Subcutaneous abdominal adipose tissue (tissue), 5 donors: ENCODE measurements around the gene EPHB2.

Experiments
- H3K27ac ChIP-seq: one replicate; pipeline ENCODE4 v1.7.0; 2013; ENCODE audit warnings: low read depth, mild to moderate bottlenecking, inconsistent platforms, low read length, moderate library complexity
- H3K27me3 ChIP-seq, 5 donors: one replicate each; pipeline ENCODE4 v1.7.0; 2013; ENCODE audit warnings: low read length in 5 of 5, inconsistent platforms in 1 of 5; ENCODE audit not compliant: control insufficient read depth in 5 of 5, insufficient read depth in 4 of 5
- H3K36me3 ChIP-seq, 5 donors: one replicate each; pipeline ENCODE4 v1.7.0; 2013; ENCODE audit warnings: low read length in 5 of 5; ENCODE audit not compliant: control insufficient read depth in 5 of 5, insufficient read depth in 5 of 5
- H3K4me1 ChIP-seq, 5 donors: one replicate each; pipeline ENCODE4 v1.7.0; 2013; ENCODE audit warnings: low read length in 5 of 5, mild to moderate bottlenecking in 3 of 5, moderate library complexity in 1 of 5; ENCODE audit not compliant: control insufficient read depth in 5 of 5, insufficient read depth in 5 of 5
- H3K4me3 ChIP-seq, 5 donors: one replicate each; pipeline ENCODE4 v1.7.0; 2013; ENCODE audit warnings: low read length in 5 of 5, low read depth in 1 of 5
- H3K9ac ChIP-seq, 5 donors: one replicate each; pipeline ENCODE4 v1.7.0; 2013; ENCODE audit warnings: low read length in 5 of 5, mild to moderate bottlenecking in 4 of 5, moderate library complexity in 3 of 5
- H3K9me3 ChIP-seq, 5 donors: one replicate each; pipeline ENCODE4 v1.7.0; 2013; ENCODE audit warnings: low read length in 5 of 5; ENCODE audit not compliant: control insufficient read depth in 5 of 5
- donor health status: healthy.
- donor health status: healthy.
- donor health status: healthy.
- donor health status: healthy.
- donor health status: healthy.

EPHB2 gene

DNA sequence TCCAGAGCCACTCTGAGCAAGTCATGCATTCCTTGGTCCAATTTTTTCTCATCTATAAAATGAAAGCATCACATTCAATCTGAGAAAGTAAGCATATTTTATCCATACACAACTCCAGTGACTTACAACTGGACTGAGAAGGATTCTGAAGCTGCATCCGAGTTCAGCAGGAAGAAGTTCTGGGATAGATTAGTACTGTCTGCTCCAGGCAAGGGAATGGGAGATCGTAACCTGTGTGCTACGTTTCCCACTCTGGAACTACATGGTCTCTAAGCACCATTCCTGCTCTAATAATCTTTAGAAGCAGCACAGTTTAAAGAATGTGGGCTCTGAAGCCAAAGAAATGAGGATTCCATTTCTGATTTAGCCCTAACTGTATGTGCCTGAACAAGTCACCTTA, 182.7 kb downstream of the EPHB2 start:
- no peak overlapping the region for H3K4me3 ChIP-seq
- peaks cover 0 to 8% (median 0%) of the 10 kb centered on the region in 5 donors for H3K27me3 ChIP-seq
- H3K4me1 ChIP-seq: no peaks in the 10 kb centered on the region
- no peak overlapping the region for H3K27ac ChIP-seq
- H3K9ac ChIP-seq: no peak overlapping the region
- H3K36me3 ChIP-seq: peaks cover 5 to 23% (median 9%) of the 10 kb centered on the region in 5 donors
- H3K9me3 ChIP-seq: no peaks in the 10 kb centered on the region

DNA sequence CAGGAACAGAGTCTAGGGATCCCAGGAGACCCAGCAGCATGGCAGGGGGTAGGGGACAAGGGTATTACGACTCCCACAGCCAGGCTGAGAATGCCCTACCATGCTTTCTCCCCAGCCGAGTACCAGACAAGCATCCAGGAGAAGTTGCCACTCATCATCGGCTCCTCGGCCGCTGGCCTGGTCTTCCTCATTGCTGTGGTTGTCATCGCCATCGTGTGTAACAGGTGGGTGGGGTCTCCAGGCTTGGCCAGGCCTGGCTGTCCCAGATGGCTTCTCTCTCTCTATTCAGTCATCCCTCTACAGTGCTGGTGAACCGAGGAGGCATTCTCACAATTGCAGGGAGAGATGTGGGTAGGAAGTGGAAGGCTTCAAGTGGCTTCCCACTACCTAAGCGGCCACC, 184.7 kb downstream of the EPHB2 start:
- H3K36me3 ChIP-seq: peaks cover 5 to 23% (median 9%) of the 10 kb centered on the region in 5 donors
- peaks cover 0 to 8% (median 0%) of the 10 kb centered on the region in 5 donors for H3K27me3 ChIP-seq
- no peak overlapping the region for H3K9ac ChIP-seq
- no peak overlapping the region for H3K27ac ChIP-seq
- H3K4me3 ChIP-seq: no peak overlapping the region
- no peaks in the 10 kb centered on the region for H3K9me3 ChIP-seq
- H3K4me1 ChIP-seq: no peaks in the 10 kb centered on the region

DNA sequence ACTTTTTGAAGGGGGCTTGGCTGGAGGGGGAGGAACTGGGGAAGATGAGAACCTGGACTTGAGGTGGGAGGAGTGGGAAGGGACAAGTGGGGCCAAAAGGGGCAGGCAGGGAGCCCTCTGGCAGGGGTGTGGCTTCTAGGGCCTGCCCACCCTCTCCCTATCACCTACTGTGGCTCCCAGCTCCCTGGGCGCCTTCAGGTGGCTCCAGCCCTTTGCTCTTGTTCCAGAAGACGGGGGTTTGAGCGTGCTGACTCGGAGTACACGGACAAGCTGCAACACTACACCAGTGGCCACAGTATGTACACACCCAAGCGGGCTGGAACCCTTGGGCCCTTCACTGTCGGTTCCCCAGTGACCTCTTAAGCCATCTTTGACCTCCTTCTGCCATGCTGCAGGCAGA, 185.5 kb downstream of the EPHB2 start:
- Histone ChIP-seq H3K27ac (no peak overlapping the region), H3K9me3 (no peaks in the 10 kb centered on the region), H3K4me1 (no peaks in the 10 kb centered on the region), H3K4me3 (no peak overlapping the region), H3K9ac (no peak overlapping the region), H3K36me3 (peaks cover 5 to 23% (median 9%) of the 10 kb centered on the region in 5 donors), H3K27me3 (peaks cover 0 to 8% (median 0%) of the 10 kb centered on the region in 5 donors)

DNA sequence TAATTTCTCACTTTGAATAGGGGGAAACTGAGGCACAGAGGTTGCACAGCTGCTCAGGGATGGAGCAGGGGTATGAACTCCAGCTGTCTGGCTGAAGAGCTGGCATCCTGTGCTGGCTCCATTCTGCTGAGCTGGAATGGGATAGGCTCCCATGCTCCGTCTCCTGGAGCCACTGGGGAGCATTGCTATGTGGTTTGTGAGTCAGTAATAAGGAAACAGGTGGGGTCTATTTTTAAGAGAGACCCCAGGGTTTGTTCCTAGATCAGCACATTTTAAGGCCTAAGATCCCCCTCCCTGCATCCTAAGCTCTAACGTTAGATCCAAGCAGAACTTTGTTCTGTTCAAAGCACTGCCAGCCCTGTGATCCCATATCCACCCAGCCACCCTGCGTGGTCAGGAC, 189.8 kb downstream of the EPHB2 start:
- H3K27ac ChIP-seq: no peak overlapping the region

DNA sequence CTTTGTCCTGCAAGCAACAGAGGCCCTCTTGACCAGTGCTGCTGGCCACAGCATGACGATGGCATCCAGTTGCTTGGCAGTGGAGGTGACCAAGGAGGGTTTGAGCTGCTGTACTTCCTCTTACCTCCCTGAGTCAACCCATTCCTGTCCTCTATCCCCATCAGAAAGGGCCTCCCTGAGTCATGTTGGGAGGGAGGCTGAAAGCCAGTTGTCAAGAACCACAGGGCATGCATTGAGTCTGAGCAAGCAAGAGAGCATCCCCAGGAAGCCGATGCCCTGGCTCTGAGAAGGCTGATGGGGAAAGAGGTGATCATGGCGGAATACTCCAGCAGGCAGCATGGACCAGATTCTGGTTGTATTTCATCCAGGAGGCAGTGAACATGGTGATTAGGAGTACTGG, 192.5 kb downstream of the EPHB2 start:
- H3K4me1 ChIP-seq: no peaks in the 10 kb centered on the region
- no peaks in the 10 kb centered on the region for H3K27me3 ChIP-seq
- H3K9me3 ChIP-seq: no peaks in the 10 kb centered on the region
- H3K27ac ChIP-seq: no peak overlapping the region
- H3K36me3 ChIP-seq: peaks cover 0 to 16% (median 8%) of the 10 kb centered on the region in 5 donors
- no peak overlapping the region for H3K4me3 ChIP-seq
- no peak overlapping the region for H3K9ac ChIP-seq

More for the DNA sequence above, 189.8 kb downstream of the EPHB2 start:
- H3K4me1 ChIP-seq: no peaks in the 10 kb centered on the region
- H3K4me3 ChIP-seq: no peak overlapping the region
- peaks cover 0 to 6% (median 0%) of the 10 kb centered on the region in 5 donors for H3K36me3 ChIP-seq
- H3K27me3 ChIP-seq: peaks cover 0 to 4% (median 0%) of the 10 kb centered on the region in 5 donors
- no peak overlapping the region for H3K9ac ChIP-seq
- no peaks in the 10 kb centered on the region for H3K9me3 ChIP-seq

DNA sequence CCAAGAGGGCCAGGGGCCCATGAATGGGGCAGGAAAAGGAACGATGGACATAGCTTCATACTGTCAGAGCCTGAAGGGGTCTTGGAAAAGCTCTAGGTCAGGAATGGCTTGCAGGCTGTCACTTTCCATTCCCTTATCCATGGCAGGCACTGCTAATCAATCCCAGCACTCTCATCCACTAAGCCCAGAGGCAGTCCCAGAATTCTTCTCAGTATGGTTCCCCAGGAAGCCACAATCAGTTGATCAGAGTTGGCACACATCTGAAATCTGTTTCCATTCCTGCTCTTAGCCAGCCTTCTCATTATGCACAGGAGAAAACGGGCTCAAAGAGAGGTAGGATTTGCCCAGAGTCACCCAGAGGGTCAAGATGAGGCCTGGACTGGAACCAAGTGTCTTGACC, 196.3 kb downstream of the EPHB2 start:
- Histone ChIP-seq H3K9ac (no peak overlapping the region), H3K27ac (no peak overlapping the region), H3K4me1 (no peaks in the 10 kb centered on the region), H3K4me3 (no peak overlapping the region), H3K36me3 (peaks cover 0 to 35% (median 16%) of the 10 kb centered on the region in 5 donors), H3K9me3 (no peaks in the 10 kb centered on the region), H3K27me3 (no peaks in the 10 kb centered on the region)

DNA sequence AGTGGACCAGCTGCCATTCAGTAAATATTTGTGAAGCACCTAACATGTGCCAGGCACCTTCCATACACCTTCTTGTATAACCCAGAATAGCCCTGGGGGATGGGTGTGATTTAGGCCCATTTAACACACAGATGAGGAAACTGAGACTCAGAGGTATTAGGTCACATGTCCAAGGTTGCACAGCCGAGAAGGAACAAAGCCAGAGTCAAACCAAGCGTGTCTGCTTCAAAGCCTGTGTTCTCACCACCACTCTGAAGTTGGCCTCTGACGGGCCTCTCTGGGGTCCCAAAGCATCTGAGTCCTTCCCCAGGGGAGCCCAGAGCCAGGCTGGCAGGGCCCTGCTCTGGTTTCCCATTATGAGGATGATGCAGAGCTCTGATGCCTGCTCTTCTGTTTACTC, 196.9 kb downstream of the EPHB2 start:
- H3K27me3 ChIP-seq: no peaks in the 10 kb centered on the region
- peaks cover 0 to 41% (median 20%) of the 10 kb centered on the region in 5 donors for H3K36me3 ChIP-seq
- H3K4me1 ChIP-seq: no peaks in the 10 kb centered on the region
- no peak overlapping the region for H3K27ac ChIP-seq
- H3K4me3 ChIP-seq: no peak overlapping the region
- H3K9me3 ChIP-seq: no peaks in the 10 kb centered on the region
- H3K9ac ChIP-seq: no peak overlapping the region

DNA sequence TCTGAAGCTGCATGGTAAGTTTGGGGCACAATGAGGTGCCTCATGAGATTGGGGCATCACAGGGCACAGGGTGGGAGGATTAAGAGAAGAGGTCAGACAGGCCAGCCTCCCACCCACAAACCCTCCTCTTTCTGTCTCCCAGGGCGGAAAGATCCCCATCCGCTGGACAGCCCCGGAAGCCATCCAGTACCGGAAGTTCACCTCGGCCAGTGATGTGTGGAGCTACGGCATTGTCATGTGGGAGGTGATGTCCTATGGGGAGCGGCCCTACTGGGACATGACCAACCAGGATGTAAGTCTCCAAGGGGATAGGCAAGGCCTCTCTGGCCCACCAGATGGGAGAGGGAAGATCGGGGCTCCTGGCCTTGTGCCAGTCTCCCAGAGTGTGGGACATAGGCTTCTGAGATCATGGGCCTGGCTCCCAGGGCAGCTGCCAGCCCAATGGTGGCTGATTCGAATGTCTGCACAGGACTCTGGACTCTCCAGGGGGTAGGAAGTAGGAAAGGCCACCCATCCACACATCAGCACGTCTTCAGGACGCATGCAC, 198.3 kb downstream of the EPHB2 start:
- peaks cover 0 to 43% (median 22%) of the 10 kb centered on the region in 5 donors for H3K36me3 ChIP-seq
- no peak overlapping the region for H3K9ac ChIP-seq

DNA sequence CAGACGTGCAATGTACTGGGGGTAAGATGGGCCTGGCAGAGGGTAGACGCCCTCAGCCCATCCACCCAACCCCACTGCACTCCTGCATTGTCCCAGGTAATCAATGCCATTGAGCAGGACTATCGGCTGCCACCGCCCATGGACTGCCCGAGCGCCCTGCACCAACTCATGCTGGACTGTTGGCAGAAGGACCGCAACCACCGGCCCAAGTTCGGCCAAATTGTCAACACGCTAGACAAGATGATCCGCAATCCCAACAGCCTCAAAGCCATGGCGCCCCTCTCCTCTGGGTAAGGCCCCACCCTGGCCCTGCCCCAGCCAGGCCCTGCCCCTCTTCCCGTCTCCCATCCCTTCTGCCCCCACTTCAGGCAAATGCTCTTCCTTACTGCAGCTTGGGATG, 199.6 kb downstream of the EPHB2 start:
- Histone ChIP-seq H3K36me3 (peaks cover 0 to 43% (median 22%) of the 10 kb centered on the region in 5 donors), H3K4me1 (no peaks in the 10 kb centered on the region), H3K27me3 (no peaks in the 10 kb centered on the region), H3K27ac (no peak overlapping the region), H3K4me3 (no peak overlapping the region), H3K9ac (no peak overlapping the region), H3K9me3 (no peaks in the 10 kb centered on the region)

More for the DNA sequence above, 198.3 kb downstream of the EPHB2 start:
- no peaks in the 10 kb centered on the region for H3K27me3 ChIP-seq
- H3K4me1 ChIP-seq: no peaks in the 10 kb centered on the region
- no peak overlapping the region for H3K27ac ChIP-seq
- no peaks in the 10 kb centered on the region for H3K9me3 ChIP-seq
- no peak overlapping the region for H3K4me3 ChIP-seq

DNA sequence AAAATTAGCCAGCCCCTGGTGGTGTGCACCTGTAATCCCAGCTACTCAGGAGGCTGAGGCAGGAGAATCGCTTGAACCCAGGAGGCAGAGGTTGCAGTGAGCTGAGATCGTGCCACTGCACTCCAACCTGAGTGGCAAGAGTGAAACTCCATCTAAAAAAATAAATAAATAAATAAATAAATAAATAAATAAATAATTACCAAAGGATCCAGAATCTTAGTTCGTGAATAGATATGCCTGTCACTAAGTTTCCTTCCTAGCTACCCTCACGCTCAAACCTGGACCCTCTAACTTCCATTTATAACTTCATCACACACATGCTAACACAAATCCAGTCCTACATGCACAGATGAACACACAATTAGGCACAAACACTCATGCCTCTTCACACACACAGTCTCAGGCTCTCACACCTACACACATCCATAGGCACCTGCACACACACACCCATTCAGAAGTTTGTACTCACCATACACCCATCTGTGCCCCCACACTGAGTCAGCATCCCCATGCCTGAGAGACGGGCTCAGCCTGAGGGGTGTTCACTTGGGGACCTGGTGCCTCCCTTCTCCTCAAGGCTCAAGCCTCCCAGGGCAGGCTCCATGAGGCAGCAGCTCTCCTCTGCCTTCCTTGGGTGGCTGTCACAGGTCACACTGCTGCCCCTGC, 200.5 kb downstream of the EPHB2 start:
- peaks cover 0 to 6% (median 0%) of the 10 kb centered on the region in 5 donors for H3K27me3 ChIP-seq
- no peak overlapping the region for H3K4me3 ChIP-seq
- H3K9me3 ChIP-seq: no peaks in the 10 kb centered on the region
- no peak overlapping the region for H3K9ac ChIP-seq
- H3K27ac ChIP-seq: no peak overlapping the region
- peaks cover 0 to 43% (median 22%) of the 10 kb centered on the region in 5 donors for H3K36me3 ChIP-seq
- H3K4me1 ChIP-seq: no peaks in the 10 kb centered on the region
